ENCODE results near the gene NRXN3. TPM values are rescaled to one million over a fixed set of nuclear protein-coding genes. Genes with fewer than 3 reads are reported as not detected.

Gene NRXN3
- total and polyA plus RNA-seq, 2 of the 13 experiments (the other 11 are each of a cell fraction or from before 2014, with no cell fraction given), result 0.03 TPM; not detected in 1

GRCh38 chr14:78644824-78645559, 474.8 kb downstream of the NRXN3 start:
- Histone ChIP-seq H4K20me1 (ENCODE audit: insufficient read depth, low read length) (no peaks in the 10 kb centered on the region), H3K36me3 (replicated peaks in 1 of 2; ENCODE audit: control insufficient read depth in 1 of 2, insufficient read depth in 2 of 2, low read length in 2 of 2) (no peaks in the 10 kb centered on the region), H3K4me1 (ENCODE audit: insufficient read depth, low read length) (no peaks in the 10 kb centered on the region), H3K9me3 (ENCODE audit: low read length) (no peaks in the 10 kb centered on the region), H2AFZ (ENCODE audit: low read length) (no peak overlapping the region), H3K27ac (ENCODE audit: extremely low read length, insufficient read depth, low read length) (no peak overlapping the region), H3K9ac (ENCODE audit: insufficient read depth, low read depth, low read length) (no peak overlapping the region), H3K4me3 (replicated peaks in 1 of 3; ENCODE audit: insufficient read depth in 1 of 3, low read depth in 2 of 3, low read length in 3 of 3) (no peak overlapping the region), H3K27me3 (ENCODE audit: control insufficient read depth in 1 of 2, insufficient read depth in 2 of 2, low read length in 2 of 2) (no peaks in the 10 kb centered on the region), H3K4me2 (ENCODE audit: low read depth, low read length) (no peak overlapping the region), H3K79me2 (ENCODE audit: insufficient read depth, low read length) (no peaks in the 10 kb centered on the region)
- no peak for ATAC-seq
- CTCF ChIA-PET (ENCODE audit: low intra/inter-chr PET ratio, low total read pairs), result no interaction called here
- 25% methylated on average over 22 of the region's 22 CpGs for WGBS (ENCODE audit: low lambda C conversion rate)
- TF ChIP-seq ZBTB3 (CRISPR knock-in tag; IDR thresholded peaks at IDR 0.05; ENCODE audit: borderline replicate concordance, low read depth) (no peak), ZNF710 (CRISPR knock-in tag; IDR thresholded peaks at IDR 0.05; ENCODE audit: borderline replicate concordance) (no peak)
- intact Hi-C loops (cut with micrococcal nuclease; ENCODE audit: unreplicated experiment), result no loop called here
- BruUV-seq (replicated peaks), result no TSS peak
- no peak for DNase-seq (ENCODE audit: low spot score)
- in situ Hi-C loops (cut with HindIII; ENCODE audit: extremely low pct_ligation_motif_present, low pct_unique_long_range_greater_than_20kb), result no loop called here
- FAIRE-seq, result no peak
- POLR2A ChIA-PET, result no interaction called here

GRCh38 chr14:78652727-78653126, 482.6 kb downstream of the NRXN3 start:
- intact Hi-C loops (cut with micrococcal nuclease; ENCODE audit: unreplicated experiment) (no loop called here), in situ Hi-C loops (cut with HindIII; ENCODE audit: extremely low pct_ligation_motif_present, low pct_unique_long_range_greater_than_20kb) (no loop called here)
- Histone ChIP-seq H3K36me3 (replicated peaks in 1 of 2; ENCODE audit: control insufficient read depth in 1 of 2, insufficient read depth in 2 of 2, low read length in 2 of 2) (no peaks in the 10 kb centered on the region), H3K4me1 (ENCODE audit: insufficient read depth, low read length) (no peaks in the 10 kb centered on the region), H3K27ac (ENCODE audit: extremely low read length, insufficient read depth, low read length) (no peak overlapping the region), H3K4me3 (replicated peaks in 1 of 3; ENCODE audit: insufficient read depth in 1 of 3, low read depth in 2 of 3, low read length in 3 of 3) (no peak overlapping the region), H3K27me3 (ENCODE audit: control insufficient read depth in 1 of 2, insufficient read depth in 2 of 2, low read length in 2 of 2) (no peaks in the 10 kb centered on the region), H3K79me2 (ENCODE audit: insufficient read depth, low read length) (no peaks in the 10 kb centered on the region), H3K9ac (ENCODE audit: insufficient read depth, low read depth, low read length) (no peak overlapping the region), H3K4me2 (ENCODE audit: low read depth, low read length) (no peak overlapping the region), H2AFZ (ENCODE audit: low read length) (no peak overlapping the region), H4K20me1 (ENCODE audit: insufficient read depth, low read length) (no peaks in the 10 kb centered on the region), H3K9me3 (ENCODE audit: low read length) (no peaks in the 10 kb centered on the region)
- no peak for ATAC-seq
- CTCF ChIA-PET (ENCODE audit: low intra/inter-chr PET ratio, low total read pairs), result no interaction called here
- no peak for FAIRE-seq
- TF ChIP-seq ZNF7 (CRISPR knock-in tag; IDR thresholded peaks at IDR 0.05) (no peak), ZNF512B (CRISPR knock-in tag; IDR thresholded peaks at IDR 0.05; ENCODE audit: borderline replicate concordance) (no peak), NR2C2 (CRISPR knock-in tag; IDR thresholded peaks at IDR 0.05; ENCODE audit: borderline replicate concordance) (no peak), TERF1 (CRISPR knock-in tag; IDR thresholded peaks at IDR 0.05) (no peak), FIP1L1 (IDR thresholded peaks at IDR 0.05; ENCODE audit: borderline replicate concordance, insufficient read depth, low read depth, low read length) (no peak)
- 0% methylated on average over 1 of the region's 1 CpG for WGBS (ENCODE audit: low lambda C conversion rate)
- no peak for DNase-seq (ENCODE audit: low spot score)
- POLR2A ChIA-PET, result no interaction called here
- no TSS peak for BruUV-seq (replicated peaks)

Data from HepG2 (cell line).